Fibroblast of skin of scalp (primary cell): ENCODE measurements around the gene RIC3. TPM values are rescaled to one million over a fixed set of nuclear protein-coding genes. Genes with fewer than 3 reads are reported as not detected.

Source experiments
- DNase-seq: peaks from one replicate; pipeline ENCODE4 v3.0.0-alpha.2; 2013
- polyA plus RNA-seq, 2 experiments: library from polyadenylated mRNA; unstranded; fragments of 120-200 nt; gene quantifications; one replicate each; pipeline ENCODE4 v1.2.1, GENCODE V29; 2013; ENCODE audit not compliant: insufficient read length in 2 of 2

Gene RIC3
- polyA plus RNA-seq (2013, experiment 1 of 2; ENCODE audit: insufficient read length), result 0.04 TPM
- 0.51 TPM for polyA plus RNA-seq (2013, experiment 2 of 2; ENCODE audit: insufficient read length)

GRCh38 chr11:8168485-8169257 lies at the start of gene RIC3:
Gene RIC3, minus strand, starts transcription at chr11:8169025. Its CDS starts 36 bp downstream, at chr11:8168989.
- no peak for DNase-seq

GRCh38 chr11:8218409-8218808 lies 49.6 kb upstream of the RIC3 start:
- no peak for DNase-seq

- no peak for DNase-seq
Measured at GRCh38 chr11:8217926-8218325, 49.1 kb upstream of the RIC3 start.

GRCh38 chr11:8217136-8217535 lies 48.3 kb upstream of the RIC3 start:
- DNase-seq, result no peak

GRCh38 chr11:8213376-8213775 lies 44.6 kb upstream of the RIC3 start:
- no peak for DNase-seq

- no peak for DNase-seq
Measured at GRCh38 chr11:8209208-8209807, 40.5 kb upstream of the RIC3 start.

- DNase-seq, result peak; percentile 39
Measured at GRCh38 chr11:8207080-8208000, 38.5 kb upstream of the RIC3 start.

- DNase-seq, result no peak
Measured at GRCh38 chr11:8206251-8207079, 37.6 kb upstream of the RIC3 start.

GRCh38 chr11:8205566-8205965 lies 36.7 kb upstream of the RIC3 start:
- no peak for DNase-seq

- no peak for DNase-seq
Measured at GRCh38 chr11:8204596-8204995, 35.8 kb upstream of the RIC3 start.

GRCh38 chr11:8204025-8204424 lies 35.2 kb upstream of the RIC3 start:
- DNase-seq, result no peak

GRCh38 chr11:8203414-8203715 lies 34.5 kb upstream of the RIC3 start:
- DNase-seq, result no peak

- no peak for DNase-seq
Measured at GRCh38 chr11:8202516-8203413, 33.9 kb upstream of the RIC3 start.

GRCh38 chr11:8201644-8202365 lies 33.0 kb upstream of the RIC3 start:
- DNase-seq, result no peak

- DNase-seq, result no peak
Measured at GRCh38 chr11:8199676-8200075, 30.9 kb upstream of the RIC3 start.

GRCh38 chr11:8196749-8197148 lies 27.9 kb upstream of the RIC3 start:
- no peak for DNase-seq

GRCh38 chr11:8194956-8195355 lies 26.1 kb upstream of the RIC3 start:
- no peak for DNase-seq

- no peak for DNase-seq
Measured at GRCh38 chr11:8192896-8193209, 24.0 kb upstream of the RIC3 start.

- DNase-seq, result peak; percentile 63
Measured at GRCh38 chr11:8192016-8192895, 23.4 kb upstream of the RIC3 start.

GRCh38 chr11:8190431-8190830 lies 21.6 kb upstream of the RIC3 start:
- DNase-seq, result no peak
